ENCODE data around the gene ELL.

ELL gene

GRCh38 chr19:18437491-18438330 lies 84.2 kb downstream of the ELL start, which contains the start of gene ISYNA1:
Gene ISYNA1 (minus strand): TSS chr19:18438133. CDS start chr19:18437979, 154 bp downstream.
- Histone ChIP-seq H3K9ac (peak within 1 kb of the TSS; percentile 84), H3K4me1 (peaks cover 67% of the 10 kb centered on the region), H3K4me2 (peak within 1 kb of the TSS; percentile 96), H3K4me3 (peak within 1 kb of the TSS; percentile 86), H4K20me1 (peaks cover 49% of the 10 kb centered on the region), H3K9me3 (no peaks in the 10 kb centered on the region), H3K36me3 (peaks cover 23% of the 10 kb centered on the region), H3K27me3 (no peaks in the 10 kb centered on the region), H3K27ac (peak within 1 kb of the TSS; percentile 85)
- TF ChIP-seq Cebpa-rat (IDR thresholded peaks at IDR 0.05): no peak

GRCh38 chr19:18436671-18437490 lies 85.0 kb downstream of the ELL start:
- Histone ChIP-seq H3K9ac (peak overlapping the region; percentile 71), H3K4me1 (peaks cover 75% of the 10 kb centered on the region), H3K9me3 (no peaks in the 10 kb centered on the region), H4K20me1 (peaks cover 49% of the 10 kb centered on the region), H3K4me3 (peak overlapping the region; percentile 86), H3K27me3 (no peaks in the 10 kb centered on the region), H3K4me2 (peak overlapping the region; percentile 96), H3K36me3 (peaks cover 22% of the 10 kb centered on the region), H3K27ac (peak overlapping the region; percentile 79)
- TF ChIP-seq Cebpa-rat (IDR thresholded peaks at IDR 0.05): no peak

GRCh38 chr19:18435842-18436670 lies 85.8 kb downstream of the ELL start:
- Histone ChIP-seq H4K20me1 (peaks cover 46% of the 10 kb centered on the region), H3K27ac (peak overlapping the region; percentile 79), H3K36me3 (peaks cover 22% of the 10 kb centered on the region), H3K4me2 (peak overlapping the region; percentile 96), H3K4me3 (peak overlapping the region; percentile 86), H3K4me1 (peaks cover 80% of the 10 kb centered on the region), H3K27me3 (no peaks in the 10 kb centered on the region), H3K9me3 (no peaks in the 10 kb centered on the region), H3K9ac (peak overlapping the region; percentile 71)
- no peak for TF ChIP-seq Cebpa-rat (IDR thresholded peaks at IDR 0.05)

GRCh38 chr19:18435178-18435841 lies 86.6 kb downstream of the ELL start:
- H3K9ac ChIP-seq: no peak overlapping the region

GRCh38 chr19:18434411-18435175 lies 87.3 kb downstream of the ELL start:
- H3K4me3 ChIP-seq: peak overlapping the region; percentile 76
- H3K27ac ChIP-seq: peak overlapping the region; percentile 74
- peak overlapping the region; percentile 96 for H3K4me2 ChIP-seq
- peaks cover 39% of the 10 kb centered on the region for H4K20me1 ChIP-seq
- peak overlapping the region; percentile 84 for H3K9ac ChIP-seq
- H3K9me3 ChIP-seq: no peaks in the 10 kb centered on the region
- H3K36me3 ChIP-seq: peaks cover 27% of the 10 kb centered on the region
- H3K27me3 ChIP-seq: no peaks in the 10 kb centered on the region
- no peak for TF ChIP-seq Cebpa-rat (IDR thresholded peaks at IDR 0.05)
- H3K4me1 ChIP-seq: peaks cover 80% of the 10 kb centered on the region

More at GRCh38 chr19:18435178-18435841, 86.6 kb downstream of the ELL start:
- peaks cover 80% of the 10 kb centered on the region for H3K4me1 ChIP-seq
- H3K27me3 ChIP-seq: no peaks in the 10 kb centered on the region
- peaks cover 27% of the 10 kb centered on the region for H3K36me3 ChIP-seq
- no peak overlapping the region for H3K27ac ChIP-seq
- peaks cover 39% of the 10 kb centered on the region for H4K20me1 ChIP-seq
- no peak overlapping the region for H3K4me3 ChIP-seq
- H3K4me2 ChIP-seq: peak overlapping the region; percentile 96
- H3K9me3 ChIP-seq: no peaks in the 10 kb centered on the region
- no peak for TF ChIP-seq Cebpa-rat (IDR thresholded peaks at IDR 0.05)

GRCh38 chr19:18433735-18434398 lies 88.0 kb downstream of the ELL start:
- H3K4me2 ChIP-seq: peak overlapping the region; percentile 96
- H3K27me3 ChIP-seq: no peaks in the 10 kb centered on the region
- peaks cover 36% of the 10 kb centered on the region for H4K20me1 ChIP-seq
- peaks cover 27% of the 10 kb centered on the region for H3K36me3 ChIP-seq
- peaks cover 75% of the 10 kb centered on the region for H3K4me1 ChIP-seq
- no peak for TF ChIP-seq Cebpa-rat (IDR thresholded peaks at IDR 0.05)
- peak overlapping the region; percentile 74 for H3K27ac ChIP-seq
- H3K9ac ChIP-seq: peak overlapping the region; percentile 84
- H3K4me3 ChIP-seq: peak overlapping the region; percentile 76
- no peaks in the 10 kb centered on the region for H3K9me3 ChIP-seq

GRCh38 chr19:18433015-18433691 lies 88.7 kb downstream of the ELL start:
- Histone ChIP-seq H3K4me3 (peak overlapping the region; percentile 76), H3K27me3 (no peaks in the 10 kb centered on the region), H3K9ac (peak overlapping the region; percentile 84), H3K27ac (peak overlapping the region; percentile 88), H3K4me1 (peaks cover 75% of the 10 kb centered on the region), H3K36me3 (peaks cover 27% of the 10 kb centered on the region), H3K9me3 (no peaks in the 10 kb centered on the region), H3K4me2 (peak overlapping the region; percentile 96), H4K20me1 (peaks cover 36% of the 10 kb centered on the region)
- no peak for TF ChIP-seq Cebpa-rat (IDR thresholded peaks at IDR 0.05)
